Neuronal stem cell (in vitro differentiated cells): Measurements from ENCODE around the gene GPRC5A.

Experiments
- DNase-seq: peaks from one replicate; pipeline ENCODE4 v3.0.0-alpha.2; 2013; ENCODE audit warnings: low spot score
- H2AFZ ChIP-seq: one replicate; pipeline ENCODE4 v1.6.1; 2013; ENCODE audit warnings: mild to moderate bottlenecking, low read length, inconsistent platforms
- H2AK5ac ChIP-seq: 2 replicates; pipeline ENCODE4 v1.6.1; 2013; ENCODE audit warnings: low read depth, mild to moderate bottlenecking, inconsistent platforms, low read length, moderate library complexity, mixed read lengths
- H2BK120ac ChIP-seq: 2 replicates; pipeline ENCODE4 v1.6.1; 2013; ENCODE audit warnings: low read depth, mild to moderate bottlenecking, inconsistent platforms, low read length, moderate library complexity, mixed read lengths
- H2BK12ac ChIP-seq: one replicate; pipeline ENCODE4 v1.6.1; 2013; ENCODE audit warnings: low read length, inconsistent platforms
- H2BK15ac ChIP-seq: 2 replicates; pipeline ENCODE4 v1.6.1; 2013; ENCODE audit warnings: mild to moderate bottlenecking, low read length, inconsistent platforms, mixed read lengths
- H2BK5ac ChIP-seq: one replicate; pipeline ENCODE4 v1.6.1; 2013; ENCODE audit warnings: inconsistent platforms, mild to moderate bottlenecking, low read length, moderate library complexity
- H3K14ac ChIP-seq: one replicate; pipeline ENCODE4 v1.6.1; 2013; ENCODE audit warnings: low read length, inconsistent platforms
- H3K18ac ChIP-seq: 2 replicates; pipeline ENCODE4 v1.6.1; 2013; ENCODE audit warnings: low read length, inconsistent platforms
- H3K23ac ChIP-seq: 2 replicates; pipeline ENCODE4 v1.6.1; 2013; ENCODE audit warnings: low read depth, mild to moderate bottlenecking, mixed read lengths, low read length, inconsistent platforms; ENCODE audit not compliant: poor library complexity
- H3K27ac ChIP-seq: replicated peaks from 3 replicates; pipeline ENCODE4 v1.5.1; 2013; ENCODE audit warnings: low read length, inconsistent platforms
- H3K27me3 ChIP-seq, 3 experiments: 2 replicates each; pipeline ENCODE4 v1.6.1; 2013; ENCODE audit warnings: low read length in 3 of 3, mild to moderate bottlenecking in 2 of 3, inconsistent platforms in 1 of 3, low read depth in 1 of 3, mixed read lengths in 1 of 3, moderate library complexity in 1 of 3; ENCODE audit not compliant: control insufficient read depth in 3 of 3, insufficient read depth in 3 of 3
- H3K36me3 ChIP-seq, 2 donors: replicated peaks in 1 of 2; 2 replicates each; pipeline ENCODE4 v1.6.1; 2013; ENCODE audit warnings: low read length in 2 of 2; ENCODE audit not compliant: control insufficient read depth in 2 of 2, insufficient read depth in 2 of 2
- H3K4ac ChIP-seq: 2 replicates; pipeline ENCODE4 v1.6.1; 2013; ENCODE audit warnings: inconsistent platforms, mild to moderate bottlenecking, low read length, moderate library complexity
- H3K4me1 ChIP-seq, 2 donors: 1 replicate in 1 of 2; 2 replicates in 1 of 2; pipeline ENCODE4 v1.6.1; 2013; ENCODE audit warnings: low read length in 2 of 2, low read depth in 1 of 2; ENCODE audit not compliant: control insufficient read depth in 2 of 2, insufficient read depth in 1 of 2
- H3K4me2 ChIP-seq: one replicate; pipeline ENCODE4 v1.6.1; 2013; ENCODE audit warnings: mild to moderate bottlenecking, low read length, inconsistent platforms; ENCODE audit not compliant: insufficient read depth, poor library complexity, severe bottlenecking
- H3K4me3 ChIP-seq, 2 donors: 2 replicates each; pipeline ENCODE4 v1.5.1; 2013; ENCODE audit warnings: low read length in 2 of 2, mild to moderate bottlenecking in 2 of 2, inconsistent platforms in 1 of 2, moderate library complexity in 1 of 2
- H3K79me1 ChIP-seq: one replicate; pipeline ENCODE4 v1.6.1; 2013; ENCODE audit warnings: low read depth, mild to moderate bottlenecking, inconsistent platforms, low read length, moderate library complexity
- H3K9ac ChIP-seq: one replicate; pipeline ENCODE4 v1.6.1; 2013; ENCODE audit warnings: mild to moderate bottlenecking, low read depth, low read length, inconsistent platforms; ENCODE audit not compliant: poor library complexity
- H3K9me3 ChIP-seq, 2 donors: replicated peaks in 1 of 2; 2 replicates each; pipeline versions ENCODE3 to v1.6.1; 2013; ENCODE audit warnings: low read length in 2 of 2, mild to moderate bottlenecking in 2 of 2, inconsistent platforms in 1 of 2, low read depth in 1 of 2, mixed read lengths in 1 of 2, moderate library complexity in 1 of 2; ENCODE audit not compliant: control insufficient read depth in 2 of 2, insufficient read depth in 1 of 2
- H4K8ac ChIP-seq: one replicate; pipeline ENCODE4 v1.6.1; 2013; ENCODE audit warnings: low read depth, mild to moderate bottlenecking, inconsistent platforms, low read length, moderate library complexity
- H4K91ac ChIP-seq: one replicate; pipeline ENCODE4 v1.6.1; 2013; ENCODE audit warnings: low read length, low read depth, mild to moderate bottlenecking, inconsistent platforms; ENCODE audit not compliant: poor library complexity
- WGBS, 2 donors: extraction: QIAGEN DNeasy Blood & Tissue Kit; methylation state at CpG; one replicate each; pipeline ENCODE4 v1.1.7; 2013; ENCODE audit warnings: missing lambda C conversion rate in 2 of 2, mixed read lengths in 1 of 2; ENCODE audit not compliant: insufficient read length in 2 of 2, insufficient replicate concordance in 1 of 2; ENCODE audit errors: extremely low coverage in 2 of 2; 5-methylcytosine and 5-hydroxymethylcytosine counted together

Gene GPRC5A

GRCh38 chr12:12892681-12893141 is 1.3 kb downstream of the GPRC5A start:
- H2BK15ac ChIP-seq, result no peak overlapping the region
- no peaks in the 10 kb centered on the region for H3K9me3 ChIP-seq
- H3K18ac ChIP-seq, result no peak overlapping the region
- WGBS, 2 donors, result no CpG with 5 or more reads among the region's 10 CpGs
- DNase-seq, result no peak
- peaks cover 3 to 5% of the 10 kb centered on the region in 2 donors for H3K4me1 ChIP-seq
- no peaks in the 10 kb centered on the region for H3K79me1 ChIP-seq
- H3K27ac ChIP-seq, result no peak overlapping the region
- H3K14ac ChIP-seq, result no peak overlapping the region
- H2BK12ac ChIP-seq, result no peak overlapping the region
- no peak overlapping the region for H4K91ac ChIP-seq
- H3K4ac ChIP-seq, result no peak overlapping the region
- H4K8ac ChIP-seq, result no peak overlapping the region
- no peak overlapping the region for H2BK5ac ChIP-seq
- no peak overlapping the region for H3K23ac ChIP-seq
- H3K9ac ChIP-seq, result no peak overlapping the region
- H2AFZ ChIP-seq, result no peak overlapping the region
- peaks cover 6 to 71% (median 35%) of the 10 kb centered on the region in 3 experiments for H3K27me3 ChIP-seq
- H3K4me3 ChIP-seq, result no peak overlapping the region
- H3K4me2 ChIP-seq, result no peak overlapping the region
- H2AK5ac ChIP-seq, result no peak overlapping the region
- H3K36me3 ChIP-seq, result no peaks in the 10 kb centered on the region
- H2BK120ac ChIP-seq, result no peak overlapping the region

GRCh38 chr12:12893438-12893837 is 2.1 kb downstream of the GPRC5A start:
- H2AK5ac ChIP-seq, result no peak overlapping the region
- no peak overlapping the region for H2AFZ ChIP-seq
- no peak overlapping the region for H2BK120ac ChIP-seq
- no peaks in the 10 kb centered on the region for H3K9me3 ChIP-seq
- no peak overlapping the region for H3K9ac ChIP-seq
- no peak overlapping the region for H3K4me2 ChIP-seq
- H2BK5ac ChIP-seq, result no peak overlapping the region
- no peaks in the 10 kb centered on the region for H3K79me1 ChIP-seq
- H3K14ac ChIP-seq, result no peak overlapping the region
- no peak overlapping the region for H4K8ac ChIP-seq
- H3K4ac ChIP-seq, result no peak overlapping the region
- H3K23ac ChIP-seq, result no peak overlapping the region
- H3K4me1 ChIP-seq, result peaks cover 3 to 5% of the 10 kb centered on the region in 2 donors
- H3K36me3 ChIP-seq, result no peaks in the 10 kb centered on the region
- peaks cover 6 to 68% (median 35%) of the 10 kb centered on the region in 3 experiments for H3K27me3 ChIP-seq
- no peak overlapping the region for H2BK12ac ChIP-seq
- H3K18ac ChIP-seq, result no peak overlapping the region
- no peak overlapping the region for H3K4me3 ChIP-seq
- no CpG with 5 or more reads among the region's 5 CpGs for WGBS, 2 donors
- H3K27ac ChIP-seq, result no peak overlapping the region
- H4K91ac ChIP-seq, result no peak overlapping the region
- DNase-seq, result no peak
- H2BK15ac ChIP-seq, result no peak overlapping the region

- Histone ChIP-seq H2BK12ac (no peak overlapping the region), H3K4me1 (peaks cover 0 to 1% of the 10 kb centered on the region in 2 donors), H3K36me3 (no peaks in the 10 kb centered on the region), H3K4me2 (no peak overlapping the region), H3K27ac (no peak overlapping the region), H4K8ac (no peak overlapping the region), H3K79me1 (no peaks in the 10 kb centered on the region), H3K27me3 (peaks cover 5 to 52% (median 18%) of the 10 kb centered on the region in 3 experiments), H3K9me3 (no peaks in the 10 kb centered on the region), H2AK5ac (no peak overlapping the region), H3K4me3 (no peak overlapping the region), H3K9ac (no peak overlapping the region), H3K4ac (no peak overlapping the region), H3K14ac (no peak overlapping the region), H2BK5ac (no peak overlapping the region), H2BK120ac (no peak overlapping the region), H4K91ac (no peak overlapping the region), H2AFZ (no peak overlapping the region), H3K18ac (no peak overlapping the region), H2BK15ac (no peak overlapping the region), H3K23ac (no peak overlapping the region)
- no peak for DNase-seq
- no CpG with 5 or more reads among the region's 2 CpGs for WGBS, 2 donors
Measured at GRCh38 chr12:12896260-12896659, 4.9 kb downstream of the GPRC5A start.

- no peak overlapping the region for H3K4me2 ChIP-seq
- no peak overlapping the region for H2BK15ac ChIP-seq
- H3K4me3 ChIP-seq, result no peak overlapping the region
- no peak for DNase-seq
- no peak overlapping the region for H2BK120ac ChIP-seq
- H3K4ac ChIP-seq, result no peak overlapping the region
- H3K36me3 ChIP-seq, result no peaks in the 10 kb centered on the region
- H4K91ac ChIP-seq, result no peak overlapping the region
- H3K18ac ChIP-seq, result no peak overlapping the region
- H3K4me1 ChIP-seq, result no peaks in the 10 kb centered on the region
- WGBS, 2 donors, result no CpG with 5 or more reads among the region's 6 CpGs
- no peak overlapping the region for H2BK12ac ChIP-seq
- H3K23ac ChIP-seq, result no peak overlapping the region
- no peak overlapping the region for H2AFZ ChIP-seq
- H3K27ac ChIP-seq, result no peak overlapping the region
- no peak overlapping the region for H2BK5ac ChIP-seq
- H3K9me3 ChIP-seq, result no peaks in the 10 kb centered on the region
- H4K8ac ChIP-seq, result no peak overlapping the region
- no peak overlapping the region for H3K9ac ChIP-seq
- no peaks in the 10 kb centered on the region for H3K79me1 ChIP-seq
- H3K27me3 ChIP-seq, result peaks cover 0 to 46% (median 7%) of the 10 kb centered on the region in 3 experiments
- no peak overlapping the region for H3K14ac ChIP-seq
- H2AK5ac ChIP-seq, result no peak overlapping the region
Measured at GRCh38 chr12:12897302-12897701, 5.9 kb downstream of the GPRC5A start.
